NCI-H146 (cell line): ENCODE measurements around the gene STAB2.

Experiments used
- DNase-seq: peaks from one replicate; lab custom pipeline; 2025; lab: John Stamatoyannopoulos, UW

The STAB2 gene

DNA sequence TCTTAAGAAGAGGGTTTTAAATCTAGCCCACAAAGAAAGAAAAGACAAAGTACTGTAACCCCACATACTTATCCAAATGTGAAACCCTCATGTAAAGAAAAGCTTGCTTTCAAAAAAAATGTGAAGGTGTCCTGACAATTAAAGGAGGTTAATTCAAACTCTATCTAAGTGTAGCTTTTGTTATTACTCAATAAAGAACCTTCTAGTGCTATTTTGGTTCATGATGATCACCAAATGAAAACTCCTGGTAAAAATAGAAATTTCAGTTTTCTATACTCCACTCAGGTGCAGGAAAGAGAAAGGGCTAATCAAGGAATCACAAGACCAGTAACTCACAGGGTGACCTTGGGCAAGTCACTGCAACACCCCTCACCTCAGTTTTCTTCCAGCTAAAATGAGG is 1.6 kb downstream of the STAB2 start:
- no peak for DNase-seq

DNA sequence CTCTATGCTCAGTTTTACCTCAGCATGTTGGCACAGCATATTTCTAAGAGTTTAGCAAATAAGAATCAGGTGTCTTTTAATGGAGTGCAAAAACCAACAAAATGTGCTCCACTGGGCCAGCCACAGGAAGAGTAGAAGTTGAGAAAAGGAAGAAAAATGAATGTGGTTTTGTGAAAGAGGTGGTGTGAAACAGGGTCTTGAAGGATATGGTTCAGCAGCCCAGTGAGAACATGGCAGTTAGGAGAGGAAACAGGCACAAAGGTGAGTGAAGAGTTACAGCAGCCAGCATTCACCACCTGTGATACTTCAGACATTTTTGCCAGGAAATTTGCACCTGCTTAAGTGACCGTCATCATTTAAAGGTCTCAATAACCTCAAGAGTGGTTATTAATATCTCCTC is 2.4 kb downstream of the STAB2 start:
- no peak for DNase-seq

- DNase-seq = no peak
These were observed 3.2 kb downstream of the STAB2 start for GRCh38 chr12:103590271-103590670.

DNA sequence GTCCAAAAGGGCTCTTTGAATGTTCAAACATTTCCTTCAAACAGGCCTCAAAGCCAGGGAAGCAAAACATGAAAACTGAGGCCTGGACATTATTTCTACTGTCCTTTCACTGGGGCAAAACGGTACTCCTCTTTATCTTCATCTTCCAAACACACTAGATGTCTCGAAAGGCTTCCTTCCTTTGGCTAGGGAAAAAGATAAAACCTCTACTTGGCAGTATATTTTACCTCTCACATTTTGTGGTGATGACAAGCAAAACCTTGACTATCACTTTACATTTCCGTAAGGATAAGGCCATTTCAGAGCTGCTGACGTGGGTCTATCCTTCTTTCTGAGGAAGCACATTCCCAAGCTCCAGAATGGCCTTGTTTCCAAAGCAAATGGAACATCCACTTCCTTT is 9.9 kb downstream of the STAB2 start:
- DNase-seq = no peak

- DNase-seq = no peak
These were observed 12.2 kb downstream of the STAB2 start for GRCh38 chr12:103599274-103599673.

- no peak for DNase-seq
These were observed 14.1 kb downstream of the STAB2 start for GRCh38 chr12:103600967-103601728.

DNA sequence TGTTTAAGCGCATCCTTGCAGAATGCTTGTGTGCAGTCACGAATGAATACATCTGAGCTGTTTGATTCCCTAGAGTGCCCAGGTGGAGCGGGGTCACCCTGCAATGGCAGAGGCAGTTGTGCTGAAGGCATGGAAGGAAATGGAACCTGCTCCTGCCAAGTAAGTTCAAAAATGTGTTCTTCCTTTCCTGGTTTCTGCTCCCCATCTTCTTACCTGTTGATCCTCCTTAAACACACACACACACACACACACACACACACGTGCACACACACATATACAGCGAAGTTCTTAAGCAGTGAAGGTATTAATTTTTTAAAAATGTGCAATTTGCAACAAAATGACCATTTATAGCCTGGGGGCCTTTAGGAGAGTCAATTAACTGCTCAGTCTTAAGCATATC is 33.3 kb downstream of the STAB2 start:
- no peak for DNase-seq

GRCh38 chr12:103623716-103624115 is 36.6 kb downstream of the STAB2 start:
- no peak for DNase-seq

DNA sequence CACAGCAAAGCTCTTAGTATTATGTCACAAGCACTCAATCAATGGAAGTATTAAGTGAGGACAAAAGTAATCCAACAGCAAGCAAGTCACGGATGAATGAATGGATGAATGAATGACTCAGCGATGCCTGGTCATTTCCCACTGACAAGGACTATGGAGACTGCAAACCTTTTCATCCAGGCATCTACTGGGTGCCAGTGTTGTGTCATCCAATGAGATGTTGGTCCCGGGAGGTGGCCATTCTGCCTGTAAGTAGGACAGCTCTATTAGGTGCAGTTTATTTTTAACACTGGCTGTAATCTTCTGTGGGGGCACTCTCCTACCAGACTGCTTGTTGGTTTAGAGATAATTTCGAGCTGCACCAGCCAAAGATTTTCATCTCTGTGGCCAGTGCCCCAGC is 39.4 kb downstream of the STAB2 start:
- DNase-seq = no peak

DNA sequence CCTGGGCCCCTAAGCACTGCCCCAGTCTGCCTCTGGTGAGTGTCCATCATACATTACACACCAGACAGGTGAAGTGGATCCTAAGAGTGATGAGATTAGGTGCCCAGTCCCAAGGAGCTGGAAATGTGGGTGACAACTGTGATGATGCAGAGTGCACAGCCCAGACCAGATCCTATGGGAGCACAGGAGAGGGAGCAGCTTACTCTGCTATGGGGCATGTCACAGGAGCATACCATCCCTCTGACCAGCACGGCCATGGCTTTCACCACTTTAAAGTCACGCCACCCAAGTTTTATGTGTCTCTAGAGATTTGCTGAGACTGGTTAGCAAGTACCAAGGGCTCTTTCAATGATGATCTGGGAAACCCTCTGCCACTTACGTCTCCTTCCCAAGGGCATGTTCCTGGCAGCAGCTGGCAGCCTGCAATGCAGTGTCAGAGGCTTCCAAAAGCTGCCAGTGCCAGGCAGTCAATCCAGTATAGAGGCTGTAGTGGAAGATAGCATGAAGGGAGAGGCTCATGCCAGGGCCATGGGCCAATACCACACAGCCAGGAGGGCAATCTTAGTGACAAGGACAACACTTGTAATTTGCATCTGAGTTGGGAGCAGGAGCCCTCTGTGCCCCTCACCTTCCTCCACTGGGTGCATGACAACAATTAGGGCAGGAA is 40.2 kb downstream of the STAB2 start:
- no peak for DNase-seq

GRCh38 chr12:103632554-103633216 is 45.6 kb downstream of the STAB2 start:
- peak; percentile 85 for DNase-seq

- DNase-seq = no peak
These were observed 47.7 kb downstream of the STAB2 start for GRCh38 chr12:103634732-103635131.

DNA sequence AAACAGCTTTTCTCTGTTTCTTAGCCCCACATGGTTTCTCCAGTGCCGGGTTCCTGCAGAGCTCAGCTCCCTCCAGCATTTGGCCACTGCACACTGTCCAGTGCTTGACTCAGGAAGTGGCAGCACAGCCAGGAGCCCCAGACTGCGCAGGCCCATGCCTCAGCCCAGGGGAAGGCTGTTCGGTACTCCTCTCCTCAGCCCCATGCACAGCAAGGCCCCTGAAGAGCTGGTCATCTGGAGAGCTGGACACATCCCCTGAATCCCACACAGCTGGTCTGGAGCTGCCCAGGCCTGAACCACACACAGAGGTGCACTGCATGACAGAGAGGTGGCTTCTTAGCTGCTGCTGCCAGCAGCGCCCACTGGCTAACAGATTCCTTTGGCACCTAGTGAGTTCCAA is 48.3 kb downstream of the STAB2 start:
- DNase-seq = no peak

DNA sequence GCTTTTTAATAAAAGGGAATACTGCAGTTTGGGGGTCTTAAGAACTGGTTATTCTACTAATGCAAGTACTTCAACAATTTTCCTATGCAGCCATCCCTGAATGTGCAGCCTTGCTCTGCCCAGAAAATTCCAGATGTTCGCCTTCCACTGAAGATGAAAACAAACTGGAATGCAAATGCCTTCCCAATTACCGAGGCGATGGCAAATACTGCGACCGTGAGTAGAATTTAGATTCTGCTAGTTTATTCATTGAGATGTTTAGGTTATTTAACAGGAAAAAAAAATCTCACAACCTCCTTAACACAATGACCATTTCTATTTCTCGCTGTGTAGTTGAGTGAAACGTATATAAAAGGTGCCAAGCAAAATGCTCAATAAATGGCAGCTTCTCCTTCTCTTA is 49.9 kb downstream of the STAB2 start:
- no peak for DNase-seq

- no peak for DNase-seq
These were observed 50.4 kb downstream of the STAB2 start for GRCh38 chr12:103637429-103637828.

GRCh38 chr12:103639983-103640382 is 52.9 kb downstream of the STAB2 start:
- no peak for DNase-seq

- no peak for DNase-seq
These were observed 53.3 kb downstream of the STAB2 start for GRCh38 chr12:103640410-103640809.

DNA sequence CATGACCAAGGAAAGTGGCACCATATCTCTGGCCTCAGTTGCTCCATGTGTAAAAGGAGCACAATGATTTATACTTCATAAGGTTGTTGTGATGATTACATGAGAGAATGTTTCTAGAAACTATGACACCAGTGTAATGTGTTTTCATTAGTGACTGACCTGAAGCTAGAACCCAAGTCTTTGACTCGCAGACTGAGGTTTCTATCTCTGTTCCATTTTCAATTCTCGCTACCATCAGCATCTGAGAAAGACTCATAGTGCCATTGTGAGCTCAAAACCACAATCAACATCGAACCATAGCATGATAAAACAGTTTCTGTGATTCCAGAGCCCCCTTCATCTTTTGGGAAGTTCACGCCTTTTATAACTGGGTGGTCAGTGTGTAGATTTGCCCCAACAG is 53.8 kb downstream of the STAB2 start:
- no peak for DNase-seq

GRCh38 chr12:103642240-103642864 is 55.3 kb downstream of the STAB2 start:
- no peak for DNase-seq

- DNase-seq = no peak
These were observed 58.1 kb downstream of the STAB2 start for GRCh38 chr12:103645202-103645601.

DNA sequence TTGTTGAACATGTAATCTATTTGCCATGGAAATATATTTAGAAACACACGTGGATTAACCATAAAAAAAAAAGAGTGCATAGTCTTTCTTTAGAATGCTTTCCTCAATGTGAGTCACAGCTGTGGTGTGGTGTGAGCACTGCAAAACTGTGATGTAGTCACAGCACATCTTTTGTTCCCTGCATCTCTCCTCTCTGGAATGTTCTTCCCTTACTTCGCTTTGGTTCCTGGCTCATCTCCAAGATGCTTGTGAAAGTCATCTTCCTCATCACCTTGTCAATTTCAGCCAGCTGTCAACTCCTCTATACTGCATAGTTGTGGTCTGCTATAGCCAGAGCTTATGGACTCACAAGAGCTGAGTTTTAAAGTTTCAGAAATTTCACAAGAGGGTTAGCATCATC is 60.2 kb downstream of the STAB2 start:
- no peak for DNase-seq

DNA sequence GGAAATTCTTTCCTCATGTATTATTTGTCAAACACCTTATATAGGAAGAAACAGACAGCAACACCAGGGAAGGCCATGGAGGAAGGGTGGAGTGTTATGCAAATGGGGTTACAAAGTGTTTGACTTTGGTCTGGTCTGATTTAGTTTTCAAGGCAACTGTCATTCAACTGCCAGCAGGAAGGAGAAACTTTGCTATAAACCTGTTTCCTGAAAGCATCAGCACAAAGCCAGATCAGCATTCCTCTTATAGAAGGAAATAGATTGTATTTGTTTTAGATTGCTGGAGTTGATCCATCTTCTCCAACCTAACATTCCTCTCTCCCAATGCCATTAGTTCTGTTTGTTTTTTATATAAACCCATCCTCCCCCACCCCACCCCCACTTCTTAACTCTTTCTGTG is 65.7 kb downstream of the STAB2 start:
- DNase-seq = no peak
